NCI-H226 (cell line): ENCODE data around the gene TTBK2.
"Not testable (repeated sequence)": the region's sequence is repeated elsewhere in the genome, so short reads cannot be mapped to it uniquely, and the experiment has no call there.

Experiments used
- DNase-seq: peaks from one replicate; pipeline ENCODE4 v3.0.0-alpha.2; 2015

TTBK2 gene

DNA sequence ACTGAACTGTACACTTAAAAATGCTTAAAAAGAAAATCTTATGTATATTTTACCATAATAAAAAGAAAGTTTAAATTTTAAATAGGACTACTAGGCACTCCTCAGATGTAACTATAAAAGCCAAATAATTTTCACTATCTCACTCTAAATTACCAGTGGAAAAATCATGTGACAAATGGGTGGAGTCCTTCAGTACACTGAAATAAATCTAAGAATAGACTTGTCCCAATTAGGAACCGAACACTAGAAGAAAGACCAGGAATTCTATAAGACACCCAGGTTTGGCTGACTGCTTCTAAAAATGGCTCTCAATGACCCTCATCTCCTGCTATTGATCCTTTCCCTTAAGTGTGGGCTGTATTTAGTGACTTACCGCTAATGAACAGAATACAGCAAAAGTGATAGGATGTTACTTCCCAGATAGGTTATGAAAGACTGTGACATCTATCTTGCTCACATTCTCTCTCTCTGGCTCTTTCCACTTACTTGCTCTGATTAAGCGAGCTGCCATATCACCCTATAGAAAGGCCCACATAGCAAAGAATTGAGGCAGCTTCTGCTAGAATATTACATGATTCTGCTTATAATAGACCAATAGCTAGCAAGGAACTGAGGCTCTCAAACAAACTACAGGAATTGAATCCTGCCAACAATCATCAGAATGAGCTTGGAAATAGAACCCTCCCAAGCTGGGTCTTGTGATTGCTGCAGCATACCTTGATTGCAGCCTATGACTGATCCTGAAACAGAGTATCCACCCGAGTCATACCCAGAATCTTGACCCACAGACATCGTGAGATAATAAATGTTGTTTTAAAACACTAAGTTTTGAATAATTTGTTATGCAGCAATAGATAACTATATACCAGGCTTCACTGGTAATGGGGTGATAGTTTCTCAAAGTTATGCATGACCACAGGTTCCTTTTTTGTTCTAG is 16.9 kb downstream of the TTBK2 start:
- no peak for DNase-seq

DNA sequence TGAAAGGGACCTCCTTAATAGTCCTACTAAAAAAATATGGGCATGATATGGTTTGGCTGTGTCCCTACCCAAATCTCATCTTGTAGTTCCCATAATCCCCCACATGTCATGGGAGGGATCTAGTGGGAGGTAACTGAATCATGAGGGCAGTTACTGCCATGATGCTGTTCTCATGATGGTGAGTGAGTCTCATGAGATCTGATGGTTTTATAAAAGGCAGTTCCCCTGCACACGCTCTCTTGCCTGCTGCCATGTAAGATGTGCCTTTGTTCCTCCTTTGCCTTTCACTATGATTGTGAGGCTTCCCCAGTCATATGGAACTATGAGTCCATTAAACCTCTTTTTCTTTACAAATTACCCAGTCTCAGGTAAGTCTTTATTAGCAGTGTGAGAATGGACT is 26.7 kb downstream of the TTBK2 start:
- not testable (repeated sequence) for DNase-seq

DNA sequence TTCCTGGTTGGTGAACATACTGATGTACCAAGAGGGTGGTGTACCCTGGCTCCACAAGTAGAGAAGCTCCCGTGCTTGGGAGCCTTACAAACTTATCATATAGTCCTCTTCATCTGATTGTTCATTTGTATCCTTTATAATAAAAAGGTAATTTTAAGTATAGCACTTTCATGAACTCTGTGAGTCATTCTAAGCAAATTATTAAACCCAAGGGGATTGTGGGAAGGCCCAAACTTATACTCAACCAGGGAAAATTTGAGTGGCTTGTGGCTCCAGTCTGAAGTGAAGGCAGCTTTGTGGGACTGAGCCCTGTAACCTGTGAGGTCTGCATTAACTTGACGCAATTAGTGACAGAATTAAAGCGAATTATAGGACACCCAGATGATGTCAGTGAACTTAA is 29.0 kb downstream of the TTBK2 start:
- DNase-seq = no peak

DNA sequence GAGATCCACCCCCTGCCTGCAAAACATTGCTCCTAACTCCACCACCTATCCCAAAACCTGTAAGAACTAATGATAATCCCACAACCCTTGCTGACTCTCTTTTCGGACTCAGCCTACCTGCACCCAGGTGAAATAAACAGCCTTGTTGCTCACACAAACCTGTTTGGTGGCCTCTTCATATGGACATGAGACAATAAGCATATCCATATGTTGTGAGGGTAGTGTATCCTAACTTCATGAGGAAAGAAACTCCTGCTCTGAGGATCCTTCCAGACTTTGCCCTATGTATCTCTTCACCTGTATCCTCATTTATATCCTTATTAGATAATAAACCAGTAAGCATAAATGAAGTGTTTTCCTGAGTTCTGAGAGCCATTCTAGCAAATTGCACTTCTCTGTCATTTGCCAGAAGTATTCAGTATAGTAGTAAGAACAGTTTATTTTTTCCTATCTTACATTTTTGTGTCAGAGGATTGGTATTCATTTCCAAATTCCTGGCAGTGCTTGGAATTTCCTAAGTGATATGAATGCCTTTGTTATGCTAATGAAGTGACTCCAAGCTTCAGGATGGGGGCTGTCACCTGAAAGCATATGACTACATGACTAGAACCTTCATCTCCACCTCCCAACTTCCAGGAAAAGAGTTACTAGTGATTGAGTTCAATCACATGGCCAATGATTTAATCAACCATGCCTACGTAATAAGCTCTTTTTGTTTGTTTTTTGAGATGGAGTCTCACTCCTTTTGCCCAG is 30.2 kb downstream of the TTBK2 start:
- DNase-seq = peak; percentile 85

DNA sequence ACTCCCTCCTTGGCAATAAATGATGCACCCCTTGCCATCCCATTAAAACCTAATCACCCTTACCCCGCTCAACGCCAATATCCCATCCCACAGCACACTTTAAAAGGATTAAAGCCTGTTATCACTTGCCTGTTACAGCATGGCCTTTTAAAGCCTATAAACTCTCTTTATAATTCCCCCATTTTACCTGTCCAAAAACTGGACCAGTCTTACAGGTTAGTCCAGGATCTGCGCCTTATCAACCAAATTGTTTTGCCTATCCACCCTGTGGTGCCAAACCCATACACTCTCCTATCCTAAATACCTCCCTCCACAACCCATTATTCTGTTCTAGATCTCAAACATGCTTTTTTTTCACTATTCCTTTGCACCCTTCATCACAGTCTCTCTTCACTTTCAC is 33.2 kb downstream of the TTBK2 start:
- DNase-seq = not testable (repeated sequence)

DNA sequence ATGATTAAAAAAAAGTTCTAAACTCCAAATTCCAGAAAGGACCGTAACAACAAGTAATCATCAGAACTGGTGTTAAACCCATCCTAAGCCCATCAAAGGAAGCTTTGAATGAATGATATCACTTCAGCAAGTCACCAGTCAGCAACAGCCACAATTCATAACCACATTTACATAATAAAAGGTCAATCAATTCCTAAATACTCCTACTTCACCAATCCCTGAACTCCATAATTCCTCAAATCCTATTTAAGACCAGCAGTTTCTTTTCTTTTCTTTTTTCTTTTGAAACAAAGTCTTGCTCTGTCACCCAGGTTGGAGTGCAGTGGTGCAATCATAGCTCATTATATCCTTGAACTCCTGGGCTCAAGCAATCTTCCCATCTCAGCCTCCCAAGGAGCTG is 40.5 kb downstream of the TTBK2 start:
- DNase-seq = no peak

DNA sequence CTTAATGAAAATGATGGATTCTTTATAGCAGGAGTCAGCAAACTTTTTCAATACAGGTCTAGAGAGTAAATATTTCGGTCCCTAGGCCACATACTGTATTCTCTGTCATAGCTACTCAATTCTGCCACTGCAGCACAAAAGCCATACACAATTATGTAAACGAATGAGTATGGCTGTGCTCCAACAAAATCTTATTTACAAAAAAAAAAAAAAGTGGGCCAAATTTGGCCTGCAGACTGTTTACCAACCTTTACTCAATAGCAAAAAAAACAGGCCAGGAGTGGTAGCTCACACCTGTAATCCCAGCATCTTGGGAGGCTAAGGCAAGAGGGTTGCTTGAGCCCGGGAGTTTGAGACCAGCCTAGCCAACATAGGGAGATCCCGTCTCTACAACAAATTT is 41.1 kb downstream of the TTBK2 start:
- no peak for DNase-seq

DNA sequence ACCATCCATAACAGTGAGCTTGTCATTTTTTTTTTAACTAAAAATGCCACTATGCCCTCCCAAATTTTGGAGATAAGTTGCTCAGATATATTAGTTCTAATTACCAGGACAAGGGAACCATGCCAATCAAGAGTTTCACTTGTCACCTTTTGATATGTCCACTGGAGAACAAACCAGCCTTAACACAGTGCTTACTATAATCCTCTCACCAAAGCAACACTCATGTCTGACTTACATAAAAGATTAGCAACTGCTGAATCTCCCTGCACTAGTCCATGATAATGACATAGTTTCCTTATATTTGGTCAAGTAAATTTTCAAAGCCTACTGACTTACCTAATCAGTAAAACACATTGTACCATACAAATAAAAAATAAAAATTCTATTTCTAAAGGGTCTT is 44.4 kb downstream of the TTBK2 start:
- no peak for DNase-seq

DNA sequence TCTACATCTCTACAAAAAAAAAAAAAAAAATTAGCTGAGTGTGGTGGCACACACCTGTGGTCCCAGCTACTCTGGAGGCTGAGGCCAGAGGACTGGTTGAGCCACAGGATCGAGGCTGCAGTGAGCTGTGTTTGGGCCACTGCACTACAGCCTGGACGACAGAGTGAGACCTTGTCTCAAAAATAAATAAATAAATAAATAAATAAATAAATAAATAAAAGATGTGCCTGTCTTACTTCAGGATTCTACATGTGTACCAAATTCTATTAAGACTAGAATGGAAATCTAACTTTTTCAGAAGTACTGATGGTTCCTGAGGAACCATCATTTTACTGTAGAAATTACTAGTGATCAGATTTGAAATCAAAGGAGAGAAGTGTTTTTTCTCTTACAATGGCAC is 51.9 kb downstream of the TTBK2 start:
- no peak for DNase-seq

DNA sequence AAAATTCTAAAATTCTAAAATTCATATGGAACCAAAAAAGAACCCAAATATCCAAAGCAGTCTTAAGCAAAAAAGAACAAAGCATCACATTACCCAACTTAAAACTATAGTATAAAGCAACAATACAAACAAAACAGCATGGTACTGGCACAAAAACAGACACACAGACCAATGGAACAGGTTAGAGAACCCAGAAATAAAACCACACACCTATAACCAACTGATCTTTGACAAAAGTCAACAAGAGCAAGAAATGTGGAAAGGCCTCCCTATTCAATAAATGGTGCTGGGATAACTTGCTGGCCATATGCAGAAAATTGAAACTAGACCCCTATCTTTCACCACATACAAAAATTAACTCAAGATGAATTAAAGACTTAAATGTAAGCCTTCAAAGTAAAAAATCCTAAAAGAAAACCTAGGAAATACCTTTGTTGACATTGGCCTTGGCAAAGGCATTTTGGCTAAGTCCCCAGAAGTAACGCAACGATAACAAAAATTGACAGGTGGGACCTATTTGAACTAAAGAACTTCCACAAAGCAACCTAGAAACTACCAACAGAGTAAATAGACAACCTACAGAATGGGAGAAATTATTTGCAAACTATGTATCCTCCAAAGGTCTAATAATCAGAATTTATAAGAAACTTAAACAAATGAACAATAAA is 56.9 kb downstream of the TTBK2 start:
- no peak for DNase-seq

DNA sequence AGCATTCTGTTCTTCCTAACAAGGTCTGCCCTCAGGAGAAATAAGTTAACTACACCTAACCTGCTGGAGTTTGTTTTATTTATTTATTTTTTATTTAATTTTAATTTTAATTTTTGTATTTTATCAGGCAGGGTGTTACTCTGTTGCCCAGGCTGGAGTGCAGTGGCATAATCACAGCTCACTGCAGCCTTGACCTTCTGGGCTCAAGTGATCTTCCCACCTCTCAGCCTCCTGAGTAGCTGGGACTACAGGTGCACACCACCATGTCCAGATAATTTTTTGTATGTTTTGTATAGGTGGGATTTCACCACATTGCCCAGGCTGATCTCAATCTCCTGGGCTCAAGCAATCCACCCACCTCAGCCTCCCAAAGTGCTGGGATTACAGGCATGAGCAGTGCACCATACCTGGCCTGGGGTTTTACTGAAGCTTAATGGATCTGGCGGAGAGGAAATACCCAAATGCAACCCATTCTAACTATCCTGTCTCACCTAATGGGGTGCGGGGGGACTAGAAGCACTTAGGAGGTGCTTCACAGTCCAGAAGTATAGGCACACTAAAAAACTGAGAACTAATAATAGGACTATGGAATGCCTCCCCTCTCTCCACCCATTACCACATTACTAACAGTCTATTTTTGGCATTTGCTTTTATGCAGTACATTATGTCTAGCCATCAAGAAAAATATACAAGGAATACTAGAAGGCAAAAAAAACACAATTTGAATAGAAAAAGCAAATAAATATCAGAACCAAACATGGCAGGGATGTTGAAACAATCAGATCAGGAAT is 61.4 kb downstream of the TTBK2 start:
- no peak for DNase-seq

DNA sequence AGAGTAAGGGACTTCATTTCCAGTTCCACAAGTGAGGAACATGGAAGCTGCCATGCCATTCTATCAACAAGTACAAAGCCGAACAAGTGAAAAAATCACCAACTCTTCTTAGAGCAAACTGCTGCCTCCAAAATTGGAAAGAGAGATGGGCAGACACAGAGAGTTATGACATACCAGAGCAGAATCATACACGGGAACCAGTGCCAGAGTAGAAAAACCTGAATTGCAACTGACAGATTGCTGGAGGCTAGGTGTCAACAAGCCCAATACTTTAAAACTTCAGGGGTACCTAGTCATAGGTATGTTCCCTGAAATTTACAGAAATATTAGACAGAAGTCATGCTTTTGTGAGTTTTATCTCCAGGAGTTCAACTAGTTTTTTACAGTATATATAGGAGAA is 62.0 kb downstream of the TTBK2 start:
- DNase-seq = no peak

DNA sequence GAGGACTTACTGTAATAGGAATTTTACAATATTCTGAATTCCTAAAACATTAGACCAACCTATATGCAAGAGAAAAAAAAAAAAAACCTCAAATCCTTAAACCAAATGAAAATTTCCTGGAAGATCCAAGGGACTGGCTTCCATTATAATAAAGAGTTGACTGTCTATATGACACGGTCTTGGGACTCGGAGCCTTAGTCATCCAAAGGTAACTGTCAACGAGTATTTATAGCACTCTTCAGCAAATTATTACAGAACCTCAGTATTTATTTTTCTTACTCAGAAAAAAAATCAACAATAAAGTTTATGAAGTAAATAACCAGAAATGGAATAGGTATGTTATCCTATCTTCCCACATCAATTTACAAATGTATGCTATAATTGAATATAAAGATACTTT is 66.0 kb downstream of the TTBK2 start:
- DNase-seq = no peak

DNA sequence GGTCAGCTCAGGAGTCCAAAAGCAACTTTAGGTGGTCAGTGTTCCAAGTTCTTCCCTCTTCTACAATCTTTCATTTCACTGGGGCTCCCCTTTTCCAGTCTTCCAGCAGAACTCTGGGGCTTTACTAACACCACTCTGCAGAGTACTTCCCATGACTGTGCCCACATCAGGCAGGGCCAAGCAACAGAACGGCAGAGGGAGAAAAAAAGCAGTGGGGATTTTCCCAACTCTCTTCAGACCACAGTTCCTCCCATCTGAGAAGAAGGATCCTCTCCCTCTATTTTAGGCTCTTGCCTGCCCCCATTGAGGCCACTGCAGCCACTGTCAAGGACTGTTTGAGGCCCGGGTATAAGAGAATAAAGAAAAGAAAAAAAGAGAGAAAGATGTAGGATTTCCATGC is 70.7 kb downstream of the TTBK2 start:
- DNase-seq = no peak

DNA sequence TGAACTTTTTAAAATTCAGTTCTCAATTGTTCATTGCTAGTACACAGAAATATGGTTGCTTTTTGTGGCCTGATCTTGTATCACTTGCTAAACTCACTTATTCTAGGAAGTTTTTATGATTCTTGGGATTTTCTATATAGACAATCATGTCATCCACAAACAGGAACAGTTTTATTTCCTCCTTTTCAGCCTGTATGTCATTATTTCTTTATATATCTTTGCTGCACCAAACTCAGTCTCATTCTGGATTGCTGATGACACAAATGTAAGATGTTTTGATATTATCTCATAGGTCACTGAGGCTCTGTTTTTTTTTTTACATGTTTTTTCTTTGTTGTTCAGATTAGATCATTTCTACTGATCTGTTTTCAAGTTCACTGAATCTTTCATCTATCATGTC is 71.7 kb downstream of the TTBK2 start:
- DNase-seq = no peak

DNA sequence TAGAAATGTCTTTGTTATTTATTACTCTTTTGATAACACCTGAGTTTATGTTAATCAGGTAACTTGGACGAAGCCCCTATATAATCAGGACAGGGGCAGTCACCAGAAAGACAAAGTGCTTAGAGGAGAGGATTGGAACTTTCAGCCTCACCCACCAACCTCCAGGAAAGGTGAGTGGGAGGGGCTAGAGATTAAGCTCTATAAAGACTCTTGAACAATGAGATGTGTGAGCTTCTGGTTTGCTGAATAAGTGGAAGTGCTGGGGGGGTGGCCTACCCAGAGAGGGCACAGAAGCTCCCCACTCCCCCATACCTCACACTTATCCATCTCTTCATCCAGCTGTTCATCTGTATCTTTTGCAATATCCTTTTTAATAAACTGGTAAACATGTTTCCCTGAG is 73.9 kb downstream of the TTBK2 start:
- DNase-seq = no peak

DNA sequence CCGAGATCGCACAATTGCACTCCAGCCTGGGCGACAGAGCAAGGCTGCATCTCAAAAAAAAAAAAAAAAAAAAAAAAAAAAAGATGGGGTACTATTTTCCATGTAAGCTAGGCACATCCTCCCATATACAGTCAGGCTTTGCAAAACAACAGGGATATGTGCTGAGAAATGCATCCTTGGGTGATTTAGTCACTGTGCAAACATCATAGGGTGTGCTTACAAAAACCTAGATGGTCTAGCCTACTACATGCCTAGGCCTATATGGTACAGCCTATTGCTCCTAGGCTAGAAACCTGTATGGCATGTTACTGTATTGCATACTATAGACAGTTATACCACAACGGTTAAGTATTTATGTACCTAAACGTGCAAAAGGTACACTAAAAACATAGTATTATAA is 75.0 kb downstream of the TTBK2 start:
- no peak for DNase-seq

DNA sequence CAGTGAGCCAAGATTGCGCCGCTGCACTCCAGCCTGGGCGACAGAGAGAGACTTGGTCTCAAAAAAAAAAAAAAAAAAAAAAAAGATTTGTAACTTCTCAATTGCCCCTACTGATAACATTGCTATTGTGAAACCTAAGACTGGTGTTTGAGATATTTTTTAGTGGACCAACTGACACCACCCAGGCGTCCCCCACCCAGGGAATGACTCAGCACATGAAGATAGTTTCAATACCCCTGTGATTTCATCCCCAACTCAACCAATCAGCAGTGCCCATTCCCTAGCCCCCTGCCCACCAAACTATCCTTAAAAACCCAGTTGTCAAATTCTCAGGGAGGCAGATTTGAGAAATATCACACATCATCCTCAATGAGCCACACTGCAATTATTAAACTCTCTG is 76.9 kb downstream of the TTBK2 start:
- DNase-seq = no peak

DNA sequence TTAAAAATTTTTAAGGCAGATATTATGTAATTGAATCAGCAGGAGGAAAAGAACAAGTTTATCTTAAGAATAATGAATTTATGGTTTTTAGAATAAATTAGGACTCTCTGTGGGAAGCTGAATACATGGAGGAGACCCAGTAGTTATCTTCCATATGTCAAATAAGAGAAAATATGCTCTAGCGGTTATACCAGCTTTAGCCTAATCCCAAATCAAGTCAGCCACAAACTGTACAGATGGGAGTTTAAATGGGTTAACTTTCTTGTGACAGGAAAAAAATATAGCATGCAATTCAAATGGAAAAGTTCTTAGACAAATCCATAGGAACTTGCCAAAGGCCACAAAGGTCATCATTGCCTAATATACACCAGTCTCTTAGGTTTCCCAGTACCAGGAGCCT is 84.3 kb downstream of the TTBK2 start:
- DNase-seq = peak; percentile 1

DNA sequence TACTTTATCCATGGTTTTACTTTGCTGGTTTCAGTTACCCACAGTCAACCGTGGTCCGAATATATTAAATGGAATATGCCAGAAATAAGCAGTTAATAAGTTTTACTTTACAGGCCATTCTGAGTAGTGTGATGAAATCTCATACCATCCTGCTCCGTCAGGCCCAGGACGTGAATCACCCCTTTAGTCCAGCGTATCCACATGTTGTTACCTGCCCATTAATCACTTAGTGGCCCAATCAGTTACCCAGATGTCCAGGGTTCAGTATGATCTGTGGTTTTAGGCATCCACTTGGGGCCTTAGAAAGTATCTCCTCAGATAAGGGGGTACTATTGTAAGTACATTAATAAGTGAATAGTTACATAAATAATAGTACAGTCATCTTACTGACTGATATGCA is 88.0 kb downstream of the TTBK2 start:
- DNase-seq = peak; percentile 91

DNA sequence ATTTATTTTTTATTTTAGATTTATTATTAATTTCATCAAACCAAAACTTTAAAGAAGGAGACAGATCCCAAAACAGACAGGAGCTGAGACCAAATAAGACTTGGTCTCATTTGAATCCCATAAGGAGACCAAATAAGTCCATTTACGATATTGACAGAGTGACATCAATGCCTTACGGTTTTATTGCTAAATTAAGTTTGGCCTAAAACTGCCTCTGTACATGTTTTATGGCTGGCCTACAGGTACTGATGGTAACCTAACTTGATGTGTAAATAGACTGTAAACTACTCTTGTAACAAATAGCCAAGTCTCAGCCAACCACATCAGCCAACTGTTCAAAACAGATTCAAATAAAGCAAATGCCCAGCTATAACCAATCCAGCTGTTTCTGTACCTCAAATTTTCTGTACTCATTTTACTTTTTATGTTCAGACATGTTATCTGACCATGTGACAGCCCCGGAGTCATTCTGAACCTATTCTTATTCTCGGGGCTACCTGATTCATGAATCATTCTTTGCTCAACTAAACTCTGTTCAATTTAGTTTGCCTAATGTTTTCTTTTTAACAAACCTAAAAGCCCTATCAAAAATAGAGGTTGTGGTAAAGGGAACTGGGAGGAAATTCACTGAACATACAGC is 94.2 kb downstream of the TTBK2 start:
- no peak for DNase-seq

DNA sequence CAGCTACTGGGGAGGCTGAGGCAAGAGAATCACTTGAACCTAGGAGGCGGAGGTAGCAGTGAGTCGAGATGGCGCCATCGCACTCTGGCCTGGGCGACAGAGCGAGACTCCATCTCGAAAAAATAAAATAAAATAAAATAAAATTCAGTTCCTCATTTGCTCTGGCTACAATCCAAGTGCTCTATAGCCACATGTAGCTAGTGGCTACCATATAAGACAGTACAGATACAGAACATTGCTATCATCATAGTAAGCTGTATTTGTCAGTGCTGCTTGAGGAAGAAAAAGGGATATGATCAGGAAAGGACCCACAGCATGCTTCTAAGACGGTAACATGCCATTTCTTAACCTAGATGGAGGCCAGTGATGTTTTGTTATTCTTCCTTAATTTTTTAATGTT is 95.0 kb downstream of the TTBK2 start:
- DNase-seq = no peak
